K562 (cell line): Measurements from ENCODE around the gene MCM7. TPM values are rescaled to one million over a fixed set of nuclear protein-coding genes. Genes with fewer than 3 reads are reported as not detected.

Experiments
- ATAC-seq: fragments of 200-7000 bp; cut with Tn5 transposase; 3 replicates; pipeline ENCODE4 v1.9.1; 2020; ENCODE audit warnings: moderate library complexity
- BruUV-seq: library from RNA; stranded (reverse); fragments of 400-500 nt; replicated peaks from 2 replicates; lab custom pipeline; 2021; lab: Mats Ljungman, UMichigan
- CTCF ChIA-PET: fragments of 300-600 bp; formaldehyde crosslinking; extraction: SDS; loops from one replicate; lab custom pipeline; 2021; ENCODE audit warnings: low intra/inter-chr PET ratio; lab: Yijun Ruan, JAX
- POLR2A ChIA-PET: fragments of 300-600, 350-650 bp; sonication (Branson Sonifier 250); formaldehyde crosslinking; extraction: SDS; loops from one replicate; lab custom pipeline; 2021; ENCODE audit warnings: antibody characterized with exemption, inconsistent platforms; lab: Yijun Ruan, JAX
- DNase-seq, 4 experiments: peaks; one replicate each; pipeline versions ENCODE4 v3.0.0 to v3.0.0-alpha.2; 2011 to 2018; ENCODE audit warnings: low spot score in 3 of 4, mixed read lengths in 3 of 4; ENCODE audit errors: extremely low read depth in 1 of 4
- FAIRE-seq: peaks from 2 replicates; lab custom pipeline; 2011; peaks lifted over from hg19 to GRCh38; lab: Jason Lieb, UNC
- H2AFZ ChIP-seq: 2 replicates; pipeline ENCODE4 v1.6.0; 2011; ENCODE audit warnings: low read depth, low read length, control low read depth, inconsistent platforms
- H3K27ac ChIP-seq: fragments of 200-600 bp; 3 replicates; pipeline ENCODE4 v1.8.0; 2011; ENCODE audit warnings: low read depth, mild to moderate bottlenecking, control low read depth, inconsistent platforms, low read length, moderate library complexity, mixed read lengths; ENCODE audit errors: extremely low read depth
- H3K27me3 ChIP-seq, 2 experiments: fragments of 300-600 bp in 1 of 2; 2 replicates in 1 of 2; 3 replicates in 1 of 2; pipeline versions ENCODE4 v1.6.0 to v1.8.0; 2011; ENCODE audit warnings: inconsistent platforms in 2 of 2, low read length in 2 of 2, mild to moderate bottlenecking in 1 of 2, mixed read lengths in 1 of 2, moderate library complexity in 1 of 2; ENCODE audit not compliant: control insufficient read depth in 2 of 2, insufficient read depth in 2 of 2
- H3K36me3 ChIP-seq: fragments of 300-600 bp; 3 replicates; pipeline ENCODE4 v1.8.0; 2011; ENCODE audit warnings: mild to moderate bottlenecking, low read length, inconsistent platforms; ENCODE audit not compliant: control insufficient read depth, insufficient read depth
- H3K4me1 ChIP-seq, 2 experiments: fragments of 200-600 bp in 1 of 2; replicated peaks in 1 of 2; 2 replicates in 1 of 2; 3 replicates in 1 of 2; pipeline versions ENCODE4 v1.5.1 to v1.8.0; 2011; ENCODE audit warnings: inconsistent platforms in 2 of 2, low read length in 2 of 2, mild to moderate bottlenecking in 1 of 2, mixed read lengths in 1 of 2, moderate library complexity in 1 of 2; ENCODE audit not compliant: control insufficient read depth in 2 of 2, insufficient read depth in 2 of 2
- H3K4me2 ChIP-seq: 2 replicates; pipeline ENCODE4 v1.6.1; 2011; ENCODE audit warnings: low read length, control low read depth, inconsistent platforms, mixed read lengths; ENCODE audit not compliant: insufficient read depth
- H3K4me3 ChIP-seq: fragments of 200-600 bp; sonication (generic), shearing (Covaris generic); 2 replicates; pipeline ENCODE4 v1.5.1; 2016; ENCODE audit warnings: control low read depth, inconsistent platforms
- H3K79me2 ChIP-seq: fragments of 200-600 bp; 3 replicates; pipeline ENCODE4 v1.8.0; 2011; ENCODE audit warnings: low read length, inconsistent platforms; ENCODE audit not compliant: control insufficient read depth, insufficient read depth
- H3K9ac ChIP-seq, 2 experiments: 2 replicates each; pipeline versions ENCODE4 v1.6.0 to v1.6.1; 2011; ENCODE audit warnings: low read depth in 2 of 2, low read length in 2 of 2, control low read depth in 1 of 2, inconsistent platforms in 1 of 2, mild to moderate bottlenecking in 1 of 2, mixed read lengths in 1 of 2; ENCODE audit not compliant: insufficient read depth in 1 of 2
- H3K9me1 ChIP-seq: one replicate; pipeline ENCODE4 v1.6.0; 2011; ENCODE audit warnings: inconsistent platforms, mild to moderate bottlenecking, low read length, moderate library complexity; ENCODE audit not compliant: control insufficient read depth, insufficient read depth
- H3K9me3 ChIP-seq: replicated peaks from 2 replicates; pipeline ENCODE4 v1.5.1; 2011; ENCODE audit warnings: low read depth, low read length, inconsistent platforms; ENCODE audit not compliant: control insufficient read depth, insufficient read depth
- H4K20me1 ChIP-seq: replicated peaks from 2 replicates; pipeline ENCODE4 v1.6.1; 2011; ENCODE audit warnings: low read length, inconsistent platforms, mixed read lengths; ENCODE audit not compliant: control insufficient read depth, insufficient read depth
- DIDO1 ChIP-seq: fragments of 450-650 bp; IDR thresholded peaks from 2 replicates; pipeline ENCODE4 v1.6.1; 2016; ENCODE audit warnings: low read depth, missing biosample characterization, missing genetic modification characterization
- ESRRA ChIP-seq: fragments of 450-650 bp; IDR thresholded peaks from 2 replicates; pipeline ENCODE4 v1.6.1; 2014; ENCODE audit warnings: low read depth, mild to moderate bottlenecking, moderate library complexity, borderline replicate concordance
- MTA1 ChIP-seq: fragments of 450-650 bp; IDR thresholded peaks from 2 replicates; pipeline ENCODE4 v1.6.1; 2017; ENCODE audit warnings: borderline replicate concordance
- NCOA2 ChIP-seq, 2 experiments: fragments of 450-650 bp; IDR thresholded peaks; 2 replicates each; pipeline ENCODE4 v1.6.1; 2018; ENCODE audit warnings: mild to moderate bottlenecking in 2 of 2, moderate library complexity in 1 of 2; ENCODE audit not compliant: partially characterized antibody in 2 of 2
- NFE2L1 ChIP-seq: fragments of 450-650 bp; IDR thresholded peaks from 2 replicates; pipeline ENCODE4 v1.6.1; 2016; ENCODE audit warnings: missing genetic modification characterization, low read depth, mild to moderate bottlenecking, missing compliant biosample characterization, moderate library complexity, borderline replicate concordance
- OTX1 ChIP-seq: fragments of 450-650 bp; formaldehyde crosslinking; IDR thresholded peaks from 2 replicates; pipeline ENCODE4 v1.4.0; 2022; ENCODE audit warnings: mild to moderate bottlenecking
- TCF7L2 ChIP-seq: fragments of 150-350 bp; IDR thresholded peaks from 2 replicates; pipeline ENCODE4 v1.6.1; 2016; ENCODE audit warnings: low read depth, mild to moderate bottlenecking, low read length, moderate library complexity
- ZKSCAN8 ChIP-seq: fragments of 200-800 bp; sonication (Bioruptor generic); IDR thresholded peaks from 2 replicates; pipeline ENCODE4 v1.6.1; 2016; ENCODE audit warnings: missing genetic modification characterization, missing compliant biosample characterization
- ZNF707 ChIP-seq: fragments of 250-450 bp; sonication (Bioruptor Pico); conservative IDR thresholded peaks from 2 replicates; pipeline ENCODE4 v1.8.0; 2022; ENCODE audit warnings: inconsistent platforms, mild to moderate bottlenecking, moderate library complexity
- WGBS: fragments of 100-300 bp; shearing (Covaris generic); methylation state at CpG from one replicate; pipeline ENCODE4 v1.1.6; 2016; ENCODE audit warnings: low coverage, mixed read lengths; ENCODE audit not compliant: insufficient coverage; ENCODE audit errors: missing lambda C conversion rate; 5-methylcytosine and 5-hydroxymethylcytosine counted together
- in situ Hi-C: fragments of 300-500 bp; cut with MboI; formaldehyde crosslinking; loops from 4 replicates; pipeline ENCODE4 v1.15.0; 2018; ENCODE audit warnings: inconsistent platforms, mixed read lengths
- intact Hi-C: fragments of 100-400 bp; cut with micrococcal nuclease; formaldehyde crosslinking; loops from 2 replicates; pipeline ENCODE4 v1.14.2; 2022
- polyA plus RNA-seq, 8 experiments: library from polyadenylated mRNA; depleted of rRNA in 4 of 8; stranded (reverse) in 5 of 8; unstranded in 3 of 8; fragments of >200 nt; fragmentation: Nextera tagmentation in 2 of 8; fragmentation: Illumina TruSeq in 1 of 8; extraction: Ambion mirVana in 2 of 8; extraction: Trizol in 1 of 8; gene quantifications; 2 replicates each; pipeline versions ENCODE4 v1.2.1 to v1.2.3, GENCODE V29; 2011 to 2014; ENCODE audit warnings: inconsistent platforms in 1 of 8, missing spikeins in 1 of 8
- total RNA-seq, 7 experiments: library from RNA; depleted of rRNA in 6 of 7; stranded (reverse); fragments of >200 nt in 6 of 7; fragmentation: Illumina TruSeq in 2 of 7; extraction: Trizol in 2 of 7; gene quantifications; 2 replicates each; pipeline versions ENCODE4 v1.2.1 to v1.2.3, GENCODE V29; 2011 to 2021; ENCODE audit warnings: low replicate concordance in 1 of 7

MCM7 gene
- total and polyA plus RNA-seq, 9 of the 15 experiments (the other 6 are each of a cell fraction or from before 2014, with no cell fraction given), result 329 to 856 (median 437) TPM

GRCh38 chr7:100051611-100052010 lies 49.6 kb downstream of the MCM7 start:
- H3K9me3 ChIP-seq, result 0 out of 2 replicates have a peak, but pooled peaks cover 2% of the 10 kb centered on the region
- in situ Hi-C loops, result no loop called here
- TF ChIP-seq MTA1 (no peak), NCOA2 (IDR thresholded peaks at IDR 0.05; ENCODE audit: partially characterized antibody in 2 of 2) (no peak), OTX1 (CRISPR knock-in tag) (no peak), TCF7L2 (no peak), ZKSCAN8 (CRISPR knock-in tag) (no peak), ZNF707 (CRISPR knock-in tag) (no peak), NFE2L1 (no peak), ESRRA (no peak), DIDO1 (tag) (no peak)
- no peak for DNase-seq
- intact Hi-C loops, result loop anchor here (2.0 to 5.0 kb wide), 2 partner anchors 57 to 139 kb away; no protein-coding TSS in a partner anchor
- no peaks in the 10 kb centered on the region for H3K27me3 ChIP-seq
- no peak for FAIRE-seq
- WGBS, result 85% methylated on average over 3 of the region's 3 CpGs
- H4K20me1 ChIP-seq, result no peaks in the 10 kb centered on the region
- POLR2A ChIA-PET, result no interaction called here
- ATAC-seq, result no peak
- no peak overlapping the region for H3K9ac ChIP-seq
- no peak overlapping the region for H3K4me3 ChIP-seq
- no peak overlapping the region for H2AFZ ChIP-seq
- no peaks in the 10 kb centered on the region for H3K9me1 ChIP-seq
- BruUV-seq, result no TSS peak
- H3K4me1 ChIP-seq, result peaks cover 3 to 14% of the 10 kb centered on the region in 2 experiments; a peak in 3 of 5 replicates
- H3K36me3 ChIP-seq, result peaks cover 3% of the 10 kb centered on the region; the same call in 1 of the 3 replicates
- peaks cover 10% of the 10 kb centered on the region for H3K79me2 ChIP-seq
- no peak overlapping the region for H3K4me2 ChIP-seq
- H3K27ac ChIP-seq, result no peak overlapping the region
- CTCF ChIA-PET, result no interaction called here
